ENCODE data around the gene CDH26.

DNA sequence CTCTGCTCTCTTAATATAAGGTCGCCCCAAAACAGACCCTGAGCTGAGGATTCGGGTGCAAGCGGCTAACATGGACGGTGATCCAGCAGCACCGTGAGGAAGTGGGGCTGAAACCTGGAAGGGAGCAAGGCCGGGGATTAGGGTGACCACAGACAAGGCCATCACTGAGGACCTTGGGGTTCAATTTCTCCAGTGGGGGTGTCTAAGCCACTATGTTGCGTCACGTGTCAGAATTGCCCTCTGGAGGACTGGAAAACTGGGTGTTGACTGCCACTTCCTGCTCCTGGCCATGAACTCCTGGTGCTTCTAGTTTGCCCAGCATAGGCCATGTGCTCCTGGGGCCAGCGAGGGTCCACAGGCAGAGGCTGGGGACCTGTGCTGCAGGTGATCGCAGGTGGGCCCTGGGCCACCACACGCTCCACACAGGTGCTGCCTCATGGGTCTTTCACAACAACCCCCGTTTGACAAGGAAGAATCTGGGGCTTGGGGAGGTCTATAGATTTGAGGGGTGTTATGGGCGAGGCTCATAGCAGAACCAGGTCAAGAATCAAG, 101.9 kb downstream of the CDH26 start:
- TF ChIP-seq, protein P1, sequence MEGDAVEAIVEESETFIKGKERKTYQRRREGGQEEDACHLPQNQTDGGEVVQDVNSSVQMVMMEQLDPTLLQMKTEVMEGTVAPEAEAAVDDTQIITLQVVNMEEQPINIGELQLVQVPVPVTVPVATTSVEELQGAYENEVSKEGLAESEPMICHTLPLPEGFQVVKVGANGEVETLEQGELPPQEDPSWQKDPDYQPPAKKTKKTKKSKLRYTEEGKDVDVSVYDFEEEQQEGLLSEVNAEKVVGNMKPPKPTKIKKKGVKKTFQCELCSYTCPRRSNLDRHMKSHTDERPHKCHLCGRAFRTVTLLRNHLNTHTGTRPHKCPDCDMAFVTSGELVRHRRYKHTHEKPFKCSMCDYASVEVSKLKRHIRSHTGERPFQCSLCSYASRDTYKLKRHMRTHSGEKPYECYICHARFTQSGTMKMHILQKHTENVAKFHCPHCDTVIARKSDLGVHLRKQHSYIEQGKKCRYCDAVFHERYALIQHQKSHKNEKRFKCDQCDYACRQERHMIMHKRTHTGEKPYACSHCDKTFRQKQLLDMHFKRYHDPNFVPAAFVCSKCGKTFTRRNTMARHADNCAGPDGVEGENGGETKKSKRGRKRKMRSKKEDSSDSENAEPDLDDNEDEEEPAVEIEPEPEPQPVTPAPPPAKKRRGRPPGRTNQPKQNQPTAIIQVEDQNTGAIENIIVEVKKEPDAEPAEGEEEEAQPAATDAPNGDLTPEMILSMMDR (conservative IDR thresholded peaks at IDR 0.05): no peak
- no peak for TF ChIP-seq ZFX (IDR thresholded peaks at IDR 0.05)

All from C4-2B (cell line).